Suprapubic skin (tissue), 4 donors: Measurements from ENCODE around the gene ZMYND10. TPM values are rescaled to one million over a fixed set of nuclear protein-coding genes. Genes with fewer than 3 reads are reported as not detected.
A peak's percentile ranks its signal among the peaks of the same experiment; 100 is the strongest.

Source experiments
- DNase-seq, 2 donors: peaks; one replicate each; pipeline ENCODE4 v3.0.0-alpha.2; 2019; ENCODE audit warnings: low spot score in 2 of 2
- H3K27ac ChIP-seq: fragments of 200-600 bp; sonication (generic); one replicate; pipeline ENCODE4 v1.5.1; 2019
- H3K27me3 ChIP-seq: fragments of 200-600 bp; sonication (generic); one replicate; pipeline ENCODE4 v1.5.1; 2019
- H3K36me3 ChIP-seq: fragments of 200-600 bp; sonication (generic); one replicate; pipeline ENCODE4 v1.5.1; 2019
- H3K4me1 ChIP-seq: fragments of 200-600 bp; sonication (generic); one replicate; pipeline ENCODE4 v1.5.1; 2019
- H3K4me3 ChIP-seq: fragments of 200-600 bp; sonication (generic); one replicate; pipeline ENCODE4 v1.5.1; 2019; ENCODE audit warnings: mild to moderate bottlenecking
- H3K9me3 ChIP-seq: fragments of 200-600 bp; sonication (generic); one replicate; pipeline ENCODE4 v1.5.1; 2019
- EP300 ChIP-seq: sonication (generic); formaldehyde crosslinking; IDR thresholded peaks from one replicate; pipeline ENCODE4 v1.6.1; 2017; ENCODE audit warnings: antibody characterized with exemption
- POLR2A ChIP-seq, 2 donors: fragments of 450-650 bp; IDR thresholded peaks; one replicate each; pipeline ENCODE4 v1.6.1; 2017; ENCODE audit warnings: antibody characterized with exemption in 2 of 2, mild to moderate bottlenecking in 2 of 2, moderate library complexity in 2 of 2
- POLR2AphosphoS5 ChIP-seq, 3 donors: sonication (generic); formaldehyde crosslinking; IDR thresholded peaks; one replicate each; pipeline ENCODE4 v1.6.1; 2017; ENCODE audit warnings: antibody characterized with exemption in 3 of 3
- WGBS: methylation state at CpG from one replicate; pipeline ENCODE4 v1.1.5; 2018; 5-methylcytosine and 5-hydroxymethylcytosine counted together
- total RNA-seq, 4 donors: library from RNA; depleted of rRNA; stranded (reverse); fragments of >200 nt; gene quantifications; one replicate each; pipeline ENCODE4 v1.1.0, GENCODE V29; 2016
- TF ChIP-seq, protein P1 (sequence below), 2 donors: fragments of 200-600 bp in 1 of 2; fragments of 450-650 bp in 1 of 2; sonication (generic) in 1 of 2; IDR thresholded peaks; one replicate each; pipeline ENCODE4 v1.5.1; 2016 to 2019; ENCODE audit warnings: antibody characterized with exemption in 2 of 2, mild to moderate bottlenecking in 1 of 2, moderate library complexity in 1 of 2

ZMYND10 gene
- total RNA-seq, 4 donors from 2014 or later: 1.6 to 4.7 (median 1.9) TPM; not detected in 1

DNA sequence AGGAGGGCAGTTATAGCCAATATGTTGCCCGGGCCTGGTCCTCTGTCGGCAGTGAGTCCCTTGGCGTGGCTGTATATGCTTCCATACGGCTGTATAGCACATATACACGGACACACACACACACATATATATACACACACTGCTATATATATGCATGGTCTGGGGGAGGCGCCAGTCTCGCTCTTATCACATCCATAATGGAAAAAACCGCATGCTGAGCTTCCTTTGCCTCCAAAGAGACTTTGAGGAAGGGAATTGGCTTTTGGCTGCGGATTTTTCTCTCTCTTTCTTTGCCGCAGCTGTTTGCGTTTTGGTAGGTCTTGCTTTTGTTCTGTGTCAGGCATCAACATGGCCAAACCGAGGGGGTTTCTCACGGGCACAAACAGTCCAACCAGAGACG, 25.1 kb upstream of the ZMYND10 start:
- 57% methylated on average over 14 of the region's 14 CpGs for WGBS
- Histone ChIP-seq H3K4me3 (no peak overlapping the region), H3K27ac (no peak overlapping the region), H3K27me3 (peaks cover 4% of the 10 kb centered on the region), H3K4me1 (peaks cover 13% of the 10 kb centered on the region), H3K36me3 (no peaks in the 10 kb centered on the region), H3K9me3 (no peaks in the 10 kb centered on the region)
- DNase-seq: no peak
- TF ChIP-seq POLR2AphosphoS5 (IDR thresholded peaks at IDR 0.05): no peak
- TF ChIP-seq, protein P1, sequence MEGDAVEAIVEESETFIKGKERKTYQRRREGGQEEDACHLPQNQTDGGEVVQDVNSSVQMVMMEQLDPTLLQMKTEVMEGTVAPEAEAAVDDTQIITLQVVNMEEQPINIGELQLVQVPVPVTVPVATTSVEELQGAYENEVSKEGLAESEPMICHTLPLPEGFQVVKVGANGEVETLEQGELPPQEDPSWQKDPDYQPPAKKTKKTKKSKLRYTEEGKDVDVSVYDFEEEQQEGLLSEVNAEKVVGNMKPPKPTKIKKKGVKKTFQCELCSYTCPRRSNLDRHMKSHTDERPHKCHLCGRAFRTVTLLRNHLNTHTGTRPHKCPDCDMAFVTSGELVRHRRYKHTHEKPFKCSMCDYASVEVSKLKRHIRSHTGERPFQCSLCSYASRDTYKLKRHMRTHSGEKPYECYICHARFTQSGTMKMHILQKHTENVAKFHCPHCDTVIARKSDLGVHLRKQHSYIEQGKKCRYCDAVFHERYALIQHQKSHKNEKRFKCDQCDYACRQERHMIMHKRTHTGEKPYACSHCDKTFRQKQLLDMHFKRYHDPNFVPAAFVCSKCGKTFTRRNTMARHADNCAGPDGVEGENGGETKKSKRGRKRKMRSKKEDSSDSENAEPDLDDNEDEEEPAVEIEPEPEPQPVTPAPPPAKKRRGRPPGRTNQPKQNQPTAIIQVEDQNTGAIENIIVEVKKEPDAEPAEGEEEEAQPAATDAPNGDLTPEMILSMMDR (IDR thresholded peaks at IDR 0.05): no peak
- no peak for TF ChIP-seq POLR2A (IDR thresholded peaks at IDR 0.05)
- no peak for TF ChIP-seq EP300

DNA sequence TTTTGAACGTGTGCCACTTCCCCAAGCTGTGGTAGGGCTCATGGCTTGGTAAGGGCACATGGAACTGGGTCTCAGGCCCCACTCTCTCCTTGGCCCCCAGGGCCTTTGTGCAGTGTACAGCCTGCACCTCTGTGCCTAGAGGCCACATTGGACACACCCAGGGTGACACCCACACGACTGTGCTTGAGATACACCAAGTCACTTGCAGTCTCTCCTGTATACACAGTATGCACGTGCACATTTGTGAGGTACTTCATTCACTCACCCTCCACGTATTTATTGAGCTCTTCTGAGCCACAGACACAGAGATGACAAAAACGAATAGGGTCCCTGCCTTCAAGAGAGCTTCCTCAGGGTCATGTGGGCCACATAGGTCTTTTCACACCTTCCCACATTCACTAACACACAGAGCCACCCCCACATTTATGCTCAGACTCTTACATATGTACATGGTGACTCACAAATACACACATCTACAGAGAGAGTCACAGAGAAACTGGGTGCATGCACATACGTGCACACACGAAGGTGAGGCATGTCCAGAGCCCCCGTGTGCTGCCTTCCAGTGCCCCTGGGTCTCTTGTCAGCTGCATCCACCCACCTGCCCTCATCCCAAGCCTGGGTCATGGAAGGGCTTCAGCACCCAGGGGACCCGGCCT, 23.6 kb upstream of the ZMYND10 start:
- Histone ChIP-seq H3K4me1 (peaks cover 27% of the 10 kb centered on the region), H3K36me3 (no peaks in the 10 kb centered on the region), H3K9me3 (no peaks in the 10 kb centered on the region), H3K4me3 (no peak overlapping the region), H3K27ac (no peak overlapping the region), H3K27me3 (peaks cover 4% of the 10 kb centered on the region)
- 65% methylated on average over 5 of the region's 9 CpGs for WGBS
- TF ChIP-seq POLR2A (IDR thresholded peaks at IDR 0.05): no peak
- TF ChIP-seq POLR2AphosphoS5 (IDR thresholded peaks at IDR 0.05): no peak
- TF ChIP-seq, protein P1 (IDR thresholded peaks at IDR 0.05): no peak
- TF ChIP-seq EP300: no peak
- no peak for DNase-seq

DNA sequence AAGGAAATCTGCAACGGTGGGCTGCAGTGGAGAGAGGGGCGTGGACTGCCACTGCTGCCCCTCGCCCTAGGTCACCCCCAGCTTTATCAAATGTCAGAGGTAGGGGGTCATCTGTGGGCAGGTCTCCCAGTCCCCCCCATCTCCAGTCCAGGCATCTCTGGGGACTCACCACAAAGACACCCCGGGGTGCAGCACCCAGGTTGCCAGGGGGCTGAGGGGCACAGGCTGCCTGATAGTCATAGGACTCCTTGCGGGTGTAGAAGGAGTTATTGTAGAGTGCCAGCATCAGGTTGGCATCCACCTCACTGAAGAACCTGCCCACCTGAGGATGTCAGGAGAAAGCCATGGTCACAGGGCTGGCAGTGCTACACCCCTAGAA, 20.3 kb upstream of the ZMYND10 start:
- WGBS: 79% methylated on average over 5 of the region's 5 CpGs
- Histone ChIP-seq H3K27ac (no peak overlapping the region), H3K9me3 (no peaks in the 10 kb centered on the region), H3K4me3 (peak overlapping the region; percentile 72), H3K27me3 (no peaks in the 10 kb centered on the region), H3K36me3 (no peaks in the 10 kb centered on the region), H3K4me1 (peaks cover 23% of the 10 kb centered on the region)
- no peak for DNase-seq
- TF ChIP-seq EP300 (no peak), POLR2A (IDR thresholded peaks at IDR 0.05) (no peak), POLR2AphosphoS5 (IDR thresholded peaks at IDR 0.05) (no peak)
- TF ChIP-seq, protein P1 (IDR thresholded peaks at IDR 0.05): no peak

DNA sequence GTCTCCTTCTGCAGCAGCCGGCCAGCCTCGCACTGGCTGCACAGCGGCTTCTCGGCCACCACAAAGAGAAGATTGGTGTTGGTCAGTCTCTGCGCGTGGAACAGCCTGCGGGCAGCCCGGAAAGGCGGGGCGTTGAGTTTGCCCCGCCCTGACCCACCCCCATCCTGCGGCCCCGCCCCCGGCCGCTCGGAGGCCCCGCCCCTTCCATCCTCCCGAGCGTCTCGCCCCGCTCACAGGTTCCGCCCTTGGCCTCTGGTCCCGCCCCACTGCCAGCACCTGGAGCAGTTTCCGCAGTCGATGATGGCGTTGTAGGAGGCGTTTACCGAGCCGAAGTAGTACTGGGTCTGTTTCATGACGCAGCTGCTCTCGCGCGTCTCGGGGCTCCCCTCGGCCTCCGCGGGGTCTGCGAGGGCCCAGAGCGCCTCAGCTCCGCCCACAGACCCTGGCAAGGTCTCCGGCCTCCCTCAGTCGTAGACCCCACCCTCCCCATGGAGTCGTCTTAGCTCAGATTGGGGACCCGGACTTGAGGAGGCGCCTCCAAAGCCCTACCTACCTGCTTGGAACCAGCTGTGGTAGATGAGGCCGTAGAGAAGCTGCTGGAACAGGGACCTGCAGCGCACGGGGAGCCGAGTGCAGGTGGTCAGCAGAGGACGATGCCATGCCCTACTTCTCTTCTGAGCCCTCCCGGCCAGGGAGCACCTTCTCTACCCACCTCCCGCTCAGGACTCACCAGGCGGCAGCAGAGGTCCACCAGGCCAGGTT, 19.7 kb upstream of the ZMYND10 start:
- DNase-seq: peak; percentile 92 to 93
- Histone ChIP-seq H3K4me3 (peak overlapping the region; percentile 72), H3K27ac (peak overlapping the region; percentile 48), H3K27me3 (no peaks in the 10 kb centered on the region), H3K36me3 (no peaks in the 10 kb centered on the region), H3K4me1 (peaks cover 20% of the 10 kb centered on the region), H3K9me3 (no peaks in the 10 kb centered on the region)
- 12% methylated on average over 17 of the region's 53 CpGs for WGBS
- TF ChIP-seq EP300: no peak
- no peak for TF ChIP-seq POLR2AphosphoS5 (IDR thresholded peaks at IDR 0.05)
- no peak for TF ChIP-seq POLR2A (IDR thresholded peaks at IDR 0.05)
- TF ChIP-seq, protein P1 (IDR thresholded peaks at IDR 0.05): no peak

DNA sequence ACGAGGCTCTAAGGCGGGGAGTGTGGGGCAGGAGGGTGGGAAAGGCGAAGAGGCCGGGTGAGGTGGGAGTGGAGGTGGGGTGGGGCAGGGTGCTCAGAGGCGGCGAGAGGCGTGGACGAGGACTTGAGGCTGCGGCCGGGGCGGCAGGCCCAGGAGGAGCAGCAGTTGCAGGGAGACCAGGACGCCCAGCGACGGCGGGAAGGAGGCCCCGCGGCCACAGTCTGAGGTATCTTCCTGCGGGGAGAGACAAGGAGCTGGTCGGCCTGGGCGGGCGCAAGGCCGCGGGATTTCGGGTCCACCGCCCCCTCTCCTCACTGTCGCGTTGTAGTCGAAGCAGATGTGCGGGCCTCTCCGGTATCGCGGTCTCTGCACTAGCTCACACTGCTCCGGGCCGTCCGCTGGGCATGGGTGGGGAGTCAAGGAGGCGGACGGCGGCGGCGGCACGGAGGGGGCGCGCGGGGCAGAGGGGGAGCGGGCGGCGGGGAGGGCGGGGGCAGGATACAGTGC, 19.1 kb upstream of the ZMYND10 start:
- peak overlapping the region; percentile 24 for H3K27ac ChIP-seq

More for the DNA sequence above, 19.1 kb upstream of the ZMYND10 start:
- no peaks in the 10 kb centered on the region for H3K27me3 ChIP-seq
- H3K4me3 ChIP-seq: peak overlapping the region; percentile 72
- DNase-seq: no peak
- peaks cover 22% of the 10 kb centered on the region for H3K4me1 ChIP-seq
- TF ChIP-seq, protein P1 (IDR thresholded peaks at IDR 0.05): no peak
- TF ChIP-seq POLR2A (IDR thresholded peaks at IDR 0.05): no peak
- no peak for TF ChIP-seq POLR2AphosphoS5 (IDR thresholded peaks at IDR 0.05)
- no peak for TF ChIP-seq EP300
- H3K36me3 ChIP-seq: no peaks in the 10 kb centered on the region
- WGBS: 14% methylated on average over 23 of the region's 48 CpGs
- H3K9me3 ChIP-seq: no peaks in the 10 kb centered on the region
